ENCODE measurements around the gene AP3S2.
"Not testable (repeated sequence)": the region's sequence is repeated elsewhere in the genome, so short reads cannot be mapped to it uniquely, and the experiment has no call there.

AP3S2 gene

DNA sequence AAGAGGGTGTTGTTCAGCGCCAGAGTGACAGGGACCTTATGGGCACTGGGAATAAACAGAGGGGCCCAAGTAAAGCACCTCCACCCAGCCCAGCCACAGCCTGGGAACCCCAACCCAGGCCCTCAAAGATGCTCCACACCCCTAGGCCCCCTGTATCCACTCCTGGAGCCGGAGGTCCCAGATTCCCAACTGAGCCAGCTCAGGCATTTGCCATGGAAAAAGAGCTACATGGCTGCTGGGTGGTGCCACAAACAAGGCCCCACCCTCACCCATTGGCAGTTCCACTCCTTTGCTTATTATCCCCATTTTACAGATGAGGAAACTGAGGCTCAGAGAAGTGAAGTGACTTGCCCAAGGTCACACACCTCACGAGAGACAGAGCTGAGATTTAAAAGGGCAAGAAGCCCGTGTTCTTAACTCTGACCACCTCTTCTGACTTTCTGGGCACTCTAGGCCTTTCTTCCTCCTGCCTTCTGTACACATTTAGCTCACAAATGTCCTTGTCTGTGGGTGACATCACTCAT is 96.1 kb downstream of the AP3S2 start:
- DNase-seq, result no peak

DNA sequence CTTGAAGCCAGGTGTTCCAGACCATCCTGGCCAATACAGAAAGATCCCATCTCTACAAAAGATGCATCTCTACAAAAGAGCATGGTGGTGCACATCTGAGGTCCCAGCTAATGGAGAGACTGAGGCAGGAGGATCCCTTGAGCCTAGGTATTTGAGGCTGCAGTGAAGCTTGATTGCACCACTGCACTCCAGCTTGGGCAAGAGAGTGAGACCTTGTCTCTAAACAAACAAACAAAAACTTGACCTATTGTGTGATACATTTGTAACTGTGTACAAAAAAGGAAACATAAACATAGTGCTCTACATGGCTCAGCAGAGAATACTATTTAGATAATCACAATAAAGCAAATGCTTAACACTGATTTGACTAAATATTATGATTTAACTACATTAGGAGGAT is 97.8 kb downstream of the AP3S2 start:
- no peak for DNase-seq

DNA sequence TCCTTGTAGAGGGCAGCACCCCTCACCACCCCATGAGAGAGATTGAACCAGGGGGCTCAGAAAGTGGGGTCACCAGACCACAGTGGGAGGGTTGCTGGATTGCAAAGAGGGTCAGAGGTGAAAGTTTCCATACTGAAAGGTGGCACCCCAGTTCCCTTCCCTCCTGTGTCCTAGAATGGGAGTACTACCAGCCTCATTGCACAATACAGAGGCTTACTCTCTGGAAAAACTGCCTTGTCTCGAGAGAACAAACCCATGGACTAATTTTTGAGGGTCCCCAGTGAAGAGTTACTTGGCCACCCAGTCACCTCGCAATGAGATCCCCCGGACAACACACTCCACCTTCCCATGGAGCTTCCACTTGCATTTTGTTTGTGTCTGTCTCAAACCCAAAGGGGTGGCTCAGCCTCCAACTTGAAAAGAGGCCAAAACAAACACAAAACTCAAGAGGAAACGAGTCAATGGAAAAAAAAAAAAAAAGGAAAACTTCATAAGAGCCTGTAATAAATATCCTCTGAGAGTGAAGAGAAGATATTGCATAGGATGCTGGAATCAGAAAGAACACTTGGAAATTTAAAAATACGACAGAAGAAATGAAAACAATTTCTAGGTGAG is 99.1 kb downstream of the AP3S2 start:
- peak; percentile 16 for DNase-seq

DNA sequence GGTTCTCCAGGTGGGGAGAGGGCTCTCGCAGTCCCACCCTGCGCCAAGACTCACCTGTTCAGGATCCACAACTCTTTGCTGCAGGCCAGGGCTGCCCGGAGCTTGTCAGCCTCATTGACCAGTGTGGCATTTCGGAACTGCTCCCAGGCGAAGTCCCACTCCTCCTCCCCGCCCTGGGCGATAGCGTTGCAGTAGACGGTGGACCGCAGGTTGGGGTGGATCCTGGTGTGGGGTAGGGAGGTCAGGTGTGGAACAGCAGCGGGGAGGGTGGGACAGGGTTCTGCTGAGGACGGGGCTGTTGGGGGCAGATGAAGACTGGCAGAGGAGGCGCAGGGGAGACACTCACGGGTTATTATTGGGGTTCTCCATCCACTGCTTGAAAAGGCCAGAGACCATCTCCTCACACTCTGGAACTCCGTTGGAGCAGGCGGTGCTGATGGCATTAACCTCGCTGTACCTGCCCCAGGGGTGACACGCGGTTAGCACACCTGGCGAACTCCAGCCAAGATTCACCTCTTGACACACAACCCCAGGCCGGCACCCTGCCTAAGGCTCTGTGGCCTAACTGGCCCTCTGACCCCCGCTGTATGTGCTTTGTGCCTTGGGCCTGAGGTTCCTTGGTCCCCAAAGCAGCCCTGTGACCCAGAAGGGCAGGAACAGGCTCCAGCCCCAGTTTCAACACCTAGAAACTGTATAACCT is 101.5 kb downstream of the AP3S2 start:
- no peak for DNase-seq

DNA sequence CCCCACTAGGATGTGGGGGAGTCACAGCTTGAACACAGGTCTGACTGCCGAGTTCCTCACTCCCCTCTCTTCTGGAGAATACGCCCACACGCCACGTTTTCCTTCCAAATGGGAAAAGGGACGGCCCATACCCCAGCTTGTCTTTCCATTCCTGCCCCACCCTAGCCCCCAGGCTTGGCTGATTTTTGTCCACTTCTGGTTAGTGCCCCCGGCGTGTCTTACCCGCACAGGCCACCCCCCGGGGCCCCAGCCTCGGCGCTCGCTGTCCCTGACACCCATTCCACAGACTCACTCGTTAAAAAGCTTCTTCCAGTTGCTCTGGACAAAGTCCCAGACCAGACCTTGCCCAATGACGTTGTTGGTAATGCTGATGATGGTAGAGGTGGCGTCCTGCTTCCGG is 103.1 kb downstream of the AP3S2 start:
- no peak for DNase-seq

DNA sequence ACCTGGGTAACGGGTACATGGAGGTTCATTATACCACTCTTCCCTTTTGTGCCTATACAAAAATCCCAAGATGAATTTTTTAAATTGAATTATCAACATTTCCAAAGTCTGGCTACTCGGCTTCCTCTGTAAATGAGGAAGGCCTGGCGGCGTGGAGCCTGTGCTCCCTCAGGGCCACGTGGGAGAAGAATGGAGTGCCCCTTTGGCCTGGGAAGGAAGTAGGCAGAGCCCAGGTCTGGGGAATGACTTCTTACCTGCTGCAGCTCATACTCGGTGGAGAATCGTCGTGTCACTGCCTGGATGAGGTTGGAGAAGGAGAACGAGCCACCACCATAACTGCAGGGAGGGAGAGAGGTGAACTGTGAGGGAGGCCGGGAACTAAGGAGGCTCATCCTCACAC is 103.6 kb downstream of the AP3S2 start:
- no peak for DNase-seq

DNA sequence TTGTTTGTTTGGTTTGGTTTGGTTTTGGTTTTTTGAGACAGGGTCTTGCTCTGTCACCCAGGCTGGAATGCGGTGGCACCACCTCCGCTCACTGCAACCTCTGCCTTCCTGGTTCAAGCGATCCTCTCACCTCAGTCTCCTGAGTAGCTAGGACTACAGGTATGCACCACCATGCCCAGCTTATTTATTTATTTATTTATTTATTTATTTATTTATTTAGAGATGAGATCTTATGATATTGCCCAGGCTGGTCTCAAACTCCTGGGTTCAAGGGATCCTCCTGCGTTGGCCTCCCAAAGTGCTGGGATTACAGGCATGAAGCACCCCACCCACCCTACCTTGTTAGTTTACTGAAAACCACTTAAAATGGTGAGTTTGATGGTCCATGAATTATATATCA is 105.2 kb downstream of the AP3S2 start:
- not testable (repeated sequence) for DNase-seq

DNA sequence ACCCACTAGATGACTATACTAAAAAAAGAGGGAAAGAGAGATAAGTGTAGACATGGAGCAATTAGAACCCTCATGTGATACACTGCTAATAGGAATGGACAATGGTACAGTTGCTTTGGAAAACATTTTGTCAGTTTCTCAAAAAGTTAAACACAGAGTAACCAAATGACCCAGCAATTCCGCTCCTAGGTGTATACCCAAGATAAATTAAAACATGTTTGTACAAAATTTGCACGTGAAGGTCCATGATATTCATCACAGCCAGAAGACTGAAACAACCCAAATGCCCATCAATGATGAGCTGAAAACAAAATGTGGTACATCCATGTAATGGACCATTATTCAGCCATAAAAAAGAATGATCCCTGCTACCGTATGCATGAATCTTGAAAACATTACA is 105.8 kb downstream of the AP3S2 start:
- no peak for DNase-seq

DNA sequence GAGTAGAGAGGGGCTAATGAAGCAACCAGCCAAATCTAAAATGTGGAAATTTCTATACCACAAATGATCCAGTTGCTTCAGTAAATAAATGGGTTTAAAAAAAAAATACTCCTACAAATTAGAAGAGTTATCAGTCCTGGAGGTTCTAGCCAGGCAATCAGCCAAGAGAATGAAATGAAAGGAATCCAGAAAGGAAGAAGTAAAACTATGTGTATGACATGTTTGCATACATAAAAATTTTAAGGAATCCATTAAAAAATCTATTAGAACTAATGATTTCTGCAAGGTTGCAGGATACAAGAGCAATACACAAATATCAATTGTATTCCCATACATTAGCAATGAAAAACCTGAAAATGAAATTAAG is 108.0 kb downstream of the AP3S2 start:
- no peak for DNase-seq

DNA sequence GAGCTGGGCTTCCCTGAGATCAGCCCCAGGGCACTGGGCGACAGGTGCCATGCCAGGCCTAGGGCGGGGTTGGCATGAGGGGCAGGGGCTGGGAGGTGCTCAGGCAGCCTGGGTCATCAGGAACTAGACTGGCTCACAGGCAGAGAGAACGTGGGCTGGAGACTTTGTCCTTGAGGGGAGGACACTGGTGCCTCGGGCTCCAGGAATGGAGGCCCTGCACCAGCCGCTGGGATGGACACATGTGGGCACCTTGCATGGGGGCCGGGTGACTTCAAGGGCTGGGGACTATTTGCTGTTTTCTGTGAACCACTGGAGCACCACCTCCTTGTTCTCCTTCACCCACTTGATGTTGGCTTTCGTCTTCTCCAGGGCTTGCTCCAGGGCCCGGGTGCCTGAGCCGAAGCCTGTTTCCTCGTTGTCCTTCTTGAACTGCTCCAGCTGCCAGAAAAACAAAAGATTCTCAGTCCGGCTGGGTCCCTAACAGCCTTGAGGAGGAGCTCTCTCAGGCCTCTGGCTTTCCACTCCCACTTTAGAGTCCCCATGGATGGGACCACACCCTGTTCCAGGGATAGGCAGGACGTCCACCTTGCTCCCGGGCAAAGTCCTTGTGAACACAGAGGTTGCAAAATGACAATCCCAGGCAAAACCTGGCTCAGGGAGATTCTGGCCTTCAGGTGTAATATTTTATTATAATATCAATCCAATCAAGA is 108.6 kb downstream of the AP3S2 start:
- DNase-seq, result no peak

DNA sequence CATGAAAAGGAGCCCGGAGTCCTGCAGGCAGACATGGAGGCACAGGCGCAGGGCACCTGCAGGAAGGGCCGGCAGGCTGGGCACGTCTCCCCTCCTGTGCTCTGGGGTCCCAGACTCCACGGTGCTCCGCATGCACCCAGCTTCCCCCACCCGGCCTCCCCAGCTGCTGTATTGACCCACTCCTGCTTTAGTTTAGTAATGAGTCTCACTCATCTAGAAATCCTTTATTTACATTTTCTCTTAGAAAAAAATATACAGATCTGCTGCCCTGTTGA is 109.2 kb downstream of the AP3S2 start:
- no peak for DNase-seq

DNA sequence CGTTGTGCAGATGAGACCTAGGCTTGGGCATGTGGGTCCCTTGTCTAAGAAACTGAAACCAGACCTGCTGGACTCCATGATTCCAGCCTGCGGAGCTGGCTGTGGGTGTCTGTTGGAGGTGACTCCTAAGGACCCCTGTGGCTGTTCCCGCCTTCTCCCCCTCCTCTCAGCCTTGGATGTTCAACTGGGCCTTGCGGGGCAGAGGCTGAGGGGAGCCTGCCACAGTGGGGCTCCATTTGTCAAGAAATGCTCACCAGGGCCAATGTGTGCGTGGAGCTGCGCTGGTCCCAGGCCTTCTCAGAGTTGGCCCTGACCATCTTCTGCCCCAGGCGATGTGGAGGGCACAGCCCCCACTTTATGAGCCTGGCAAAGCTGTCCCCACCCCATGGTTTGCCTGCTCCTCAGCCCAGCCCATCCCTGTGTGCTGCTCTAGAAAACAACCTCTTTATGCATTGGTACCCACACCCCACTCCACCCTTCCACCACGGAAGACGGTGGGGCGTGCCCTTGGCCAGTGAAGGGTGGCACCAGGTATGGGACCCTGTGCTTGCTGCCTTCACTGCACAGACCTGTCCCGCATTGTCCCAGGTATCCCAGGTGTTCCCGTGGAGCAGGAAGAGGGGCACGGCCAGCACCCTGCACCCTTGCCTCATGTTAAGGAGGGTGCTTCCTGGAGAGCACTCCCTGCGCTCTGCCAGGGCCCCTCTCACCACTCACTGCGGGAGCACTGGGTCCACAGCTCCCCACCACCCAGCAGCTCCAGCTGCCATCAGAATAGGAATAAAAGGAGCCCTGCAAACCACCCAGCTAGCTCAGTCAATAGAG is 109.7 kb downstream of the AP3S2 start:
- DNase-seq, result no peak

DNA sequence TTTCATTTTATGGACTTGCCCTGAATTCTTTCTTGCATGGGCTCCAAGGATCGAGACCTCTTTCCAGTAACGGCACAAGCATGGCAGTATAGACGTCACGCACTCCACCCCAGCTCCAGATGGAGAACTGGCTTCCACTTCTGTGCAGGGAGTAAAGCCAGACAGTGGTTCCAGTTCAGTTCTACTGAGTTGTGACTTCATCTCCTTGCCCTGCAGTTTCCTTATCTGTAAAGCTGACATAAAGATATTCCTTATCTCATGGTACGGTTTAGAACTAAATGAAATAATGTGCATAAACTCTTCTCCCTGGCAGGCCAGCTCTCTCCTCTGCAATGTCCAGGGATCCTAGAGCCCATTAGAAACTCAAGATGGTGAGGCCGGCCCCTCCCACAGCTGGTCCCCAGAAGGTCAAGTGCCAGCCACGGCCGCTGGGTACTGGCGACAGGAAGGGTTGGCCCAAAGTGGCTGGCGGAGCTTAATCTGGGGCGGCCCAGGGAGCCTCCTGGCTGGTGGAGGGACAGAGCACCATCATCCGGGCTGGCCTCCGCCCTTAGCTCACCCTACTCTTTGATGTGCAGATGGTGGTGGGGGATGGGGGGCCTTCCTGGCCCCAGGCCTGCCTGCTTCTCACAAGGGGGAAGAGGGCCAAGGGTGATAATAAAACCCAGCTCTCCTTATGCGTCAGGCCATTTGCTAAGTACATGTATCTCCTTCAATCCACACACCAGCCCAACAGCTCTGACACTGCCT is 110.5 kb downstream of the AP3S2 start:
- no peak for DNase-seq

DNA sequence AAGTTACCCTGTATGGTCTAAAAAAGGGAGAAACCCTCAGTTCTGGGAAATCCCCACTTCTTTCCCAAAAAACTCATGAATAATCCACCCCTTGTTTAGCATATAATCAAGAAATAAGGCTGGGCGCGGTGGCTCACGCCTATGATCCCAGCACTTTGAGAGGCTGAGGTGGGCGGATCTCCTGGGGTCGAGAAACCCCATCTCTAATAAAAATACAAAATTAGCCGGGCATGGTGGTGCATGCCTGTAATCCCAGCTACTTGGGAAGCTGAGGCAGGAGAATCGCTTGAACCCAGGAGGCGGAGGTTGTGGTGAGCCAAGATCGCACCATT is 111.2 kb downstream of the AP3S2 start:
- DNase-seq, result not testable (repeated sequence)

DNA sequence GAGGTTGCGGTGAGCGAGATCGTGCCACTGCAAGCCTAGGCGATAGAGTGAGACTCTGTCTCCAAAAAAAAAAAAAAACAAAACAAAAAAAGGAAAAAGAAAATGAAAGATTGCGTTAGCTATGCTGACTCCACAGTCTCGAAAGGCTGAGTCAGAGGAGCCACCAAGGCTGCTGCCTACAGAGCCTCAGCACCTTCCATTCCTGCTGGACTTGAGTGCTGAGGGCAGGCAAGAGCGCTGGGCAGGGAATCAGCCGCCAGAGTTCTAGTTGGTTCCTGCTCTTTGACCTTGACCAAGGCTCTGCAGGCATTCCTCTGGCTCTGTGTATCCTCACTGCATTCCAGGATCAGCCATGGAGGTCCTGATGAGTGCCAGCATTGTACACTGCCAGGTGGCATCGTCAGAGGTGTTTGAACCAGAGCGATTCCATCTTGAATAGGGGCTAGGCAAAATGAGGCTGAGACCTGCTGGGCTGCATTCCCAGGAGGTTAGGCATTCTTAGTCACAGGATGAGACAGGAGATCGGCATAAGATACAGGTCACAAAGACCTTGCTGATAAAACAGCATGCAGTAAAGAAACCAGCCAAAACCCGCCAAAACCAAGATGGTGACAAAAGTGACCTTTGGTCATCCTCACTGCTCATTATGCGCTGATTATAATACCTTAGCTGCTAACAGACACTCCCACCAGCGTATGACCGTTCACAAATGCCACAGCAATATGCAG is 111.7 kb downstream of the AP3S2 start:
- DNase-seq, result no peak

DNA sequence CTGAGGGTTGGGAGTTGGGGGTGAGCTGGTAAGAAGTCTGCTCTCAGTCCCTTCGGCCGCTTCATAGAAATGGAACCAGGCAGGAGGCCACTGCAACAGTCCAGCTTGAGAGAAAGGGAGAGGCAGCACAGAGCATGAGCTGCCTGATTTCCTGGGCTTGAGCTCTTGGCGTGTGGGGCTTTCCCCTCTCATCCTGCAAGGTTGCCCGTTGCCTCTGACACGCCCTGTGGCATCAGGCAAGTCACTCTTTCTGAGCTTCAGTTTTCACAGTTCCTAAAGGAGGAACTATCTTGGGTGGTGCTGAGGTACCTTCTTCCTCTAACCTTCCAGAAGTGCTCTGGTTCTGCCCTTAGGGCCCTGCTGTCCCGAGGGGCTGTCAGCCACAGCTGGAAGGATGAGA is 112.7 kb downstream of the AP3S2 start:
- DNase-seq, result no peak

DNA sequence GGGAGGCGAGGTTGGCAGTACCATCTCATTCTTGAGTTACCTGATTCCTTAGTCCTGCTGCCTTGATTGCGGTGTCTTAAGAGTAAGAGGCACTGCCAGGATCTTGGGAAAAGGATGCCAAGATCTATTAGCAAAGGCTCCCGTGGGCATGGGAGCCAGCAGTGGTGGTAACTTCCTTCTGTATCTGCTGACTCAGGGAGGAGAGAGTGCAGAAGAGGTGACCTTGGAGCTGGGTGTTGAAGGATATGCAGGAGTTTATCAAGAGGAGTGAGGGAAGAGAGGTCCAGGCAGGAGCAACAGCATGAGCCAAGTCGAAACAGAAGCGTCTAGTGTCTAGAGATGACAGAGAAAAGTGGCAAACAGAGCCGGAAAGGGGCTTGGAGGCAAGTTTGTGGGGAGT is 113.2 kb downstream of the AP3S2 start:
- DNase-seq, result no peak

Measured in NCI-H774 (cell line).